Dendritic cell treated with granulocyte-macrophage colony-stimulating factor and Interleukin-4, amounts not matched to agents 40 ng/mL and 50 ng/mL, for 4 days (primary cell): ENCODE results near the gene LIPE.
A peak's percentile ranks its signal among the peaks of the same experiment; 100 is the strongest.

ENCODE experiments used
- H3K27ac Mint-ChIP-seq: one replicate; pipeline ENCODE4 v1.8.0; 2022; ENCODE audit warnings: mild to moderate bottlenecking, mixed read lengths
- H3K27me3 Mint-ChIP-seq: one replicate; pipeline ENCODE4 v1.8.0; 2022; ENCODE audit warnings: mild to moderate bottlenecking, mixed read lengths
- H3K36me3 Mint-ChIP-seq: one replicate; pipeline ENCODE4 v1.8.0; 2022; ENCODE audit warnings: low read depth, mixed read lengths
- H3K4me1 Mint-ChIP-seq: one replicate; pipeline ENCODE4 v1.8.0; 2022; ENCODE audit warnings: low read depth, mixed read lengths
- H3K4me3 Mint-ChIP-seq: one replicate; pipeline ENCODE4 v1.8.0; 2022; ENCODE audit warnings: mild to moderate bottlenecking, moderate library complexity, mixed read lengths
- H3K9me3 Mint-ChIP-seq: one replicate; pipeline ENCODE4 v1.8.0; 2022; ENCODE audit warnings: mixed read lengths
- intact Hi-C: fragments of 100-400 bp; cut with micrococcal nuclease; formaldehyde crosslinking; loops from one replicate; pipeline ENCODE4 v1.15.0; 2022

LIPE gene

DNA sequence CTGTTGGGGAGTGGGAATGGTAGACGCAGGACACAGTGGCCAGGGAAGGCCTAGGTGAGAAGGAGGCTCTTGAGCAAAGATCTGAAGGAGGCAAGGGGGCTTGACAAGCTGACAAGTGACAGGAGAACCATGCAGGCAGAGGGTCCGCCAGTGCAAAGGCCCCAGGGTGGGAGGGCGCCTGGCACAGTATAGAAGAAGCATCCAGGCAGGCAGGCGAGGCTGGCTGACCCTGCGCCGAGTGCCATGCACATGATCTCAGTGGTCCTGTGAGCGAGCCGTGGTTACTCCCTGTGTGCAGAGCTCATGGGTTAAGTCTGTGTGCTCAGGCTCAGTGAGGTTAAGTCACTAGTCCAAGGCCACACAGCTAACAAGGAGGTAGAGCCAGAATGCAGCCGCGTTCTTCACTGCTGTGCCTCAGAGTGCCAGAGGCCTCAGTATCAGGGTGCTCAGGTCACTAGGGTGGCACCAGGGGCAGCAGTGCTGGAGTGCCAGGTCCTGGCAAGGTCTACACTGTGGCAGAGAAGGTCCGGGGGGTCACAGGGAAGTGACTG lies 52.3 kb downstream of the LIPE start:
- Mint-ChIP-seq H3K4me3 (no peak overlapping the region), H3K36me3 (peaks cover 22% of the 10 kb centered on the region), H3K27ac (no peak overlapping the region), H3K27me3 (peaks cover 16% of the 10 kb centered on the region), H3K4me1 (peaks cover 22% of the 10 kb centered on the region), H3K9me3 (no peaks in the 10 kb centered on the region)
- intact Hi-C loops: no loop called here

DNA sequence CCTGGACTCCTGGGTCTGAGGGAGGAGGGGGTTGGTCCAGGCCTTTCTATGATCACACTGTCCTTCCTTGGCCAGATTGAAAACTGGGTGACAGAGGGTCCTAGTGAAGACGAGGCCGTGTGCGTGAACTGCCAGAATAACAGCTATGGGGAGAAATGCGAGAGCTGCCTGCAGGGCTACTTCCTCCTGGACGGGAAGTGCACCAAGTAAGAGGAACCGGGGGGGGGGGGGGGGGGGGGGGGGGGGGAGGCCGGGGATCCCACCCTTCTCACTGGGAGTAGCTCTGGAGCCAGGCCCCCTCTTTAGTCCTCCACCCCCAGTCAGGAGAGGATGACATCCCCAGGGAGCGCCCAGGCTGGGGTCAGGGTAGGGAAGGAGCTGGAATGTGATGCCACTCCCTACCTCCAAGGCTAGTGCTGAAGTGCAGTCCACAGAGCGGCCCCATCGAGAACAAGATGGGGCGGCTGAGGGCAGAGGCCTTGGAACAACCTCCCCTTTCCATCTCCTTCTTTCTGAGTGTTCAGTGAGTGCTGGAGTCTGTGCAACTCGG lies 56.5 kb downstream of the LIPE start:
- peaks cover 26% of the 10 kb centered on the region for H3K4me1 Mint-ChIP-seq
- peaks cover 25% of the 10 kb centered on the region for H3K36me3 Mint-ChIP-seq
- H3K9me3 Mint-ChIP-seq: no peaks in the 10 kb centered on the region
- peak overlapping the region; percentile 67 for H3K27ac Mint-ChIP-seq
- H3K4me3 Mint-ChIP-seq: peak overlapping the region; percentile 72
- no peaks in the 10 kb centered on the region for H3K27me3 Mint-ChIP-seq
- intact Hi-C loops: no loop called here

DNA sequence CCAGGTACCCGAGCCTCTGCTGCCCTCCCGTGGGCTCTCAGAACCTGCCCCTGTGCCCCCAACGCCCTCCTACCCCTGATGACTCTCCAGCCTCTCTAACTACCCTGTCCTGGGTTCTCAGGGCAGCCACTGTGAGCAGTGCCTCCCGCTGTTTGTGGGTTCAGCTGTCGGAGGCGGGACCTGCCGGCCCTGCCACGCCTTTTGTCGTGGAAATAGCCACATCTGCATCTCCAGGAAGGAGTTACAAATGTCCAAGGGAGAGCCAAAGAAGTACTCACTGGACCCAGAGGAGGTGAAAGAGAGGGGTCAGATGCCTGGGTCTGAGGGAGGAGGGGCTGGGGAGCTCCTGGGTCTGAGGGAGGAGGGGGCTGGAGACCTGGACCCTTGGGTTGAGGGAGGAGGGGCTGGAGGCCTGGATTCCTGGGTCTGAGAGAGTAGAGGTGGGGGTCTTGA lies 57.1 kb downstream of the LIPE start:
- peaks cover 29% of the 10 kb centered on the region for H3K4me1 Mint-ChIP-seq
- H3K27ac Mint-ChIP-seq: peak overlapping the region; percentile 67
- H3K27me3 Mint-ChIP-seq: no peaks in the 10 kb centered on the region
- H3K9me3 Mint-ChIP-seq: no peaks in the 10 kb centered on the region
- peak overlapping the region; percentile 72 for H3K4me3 Mint-ChIP-seq
- peaks cover 19% of the 10 kb centered on the region for H3K36me3 Mint-ChIP-seq
- intact Hi-C loops: no loop called here

DNA sequence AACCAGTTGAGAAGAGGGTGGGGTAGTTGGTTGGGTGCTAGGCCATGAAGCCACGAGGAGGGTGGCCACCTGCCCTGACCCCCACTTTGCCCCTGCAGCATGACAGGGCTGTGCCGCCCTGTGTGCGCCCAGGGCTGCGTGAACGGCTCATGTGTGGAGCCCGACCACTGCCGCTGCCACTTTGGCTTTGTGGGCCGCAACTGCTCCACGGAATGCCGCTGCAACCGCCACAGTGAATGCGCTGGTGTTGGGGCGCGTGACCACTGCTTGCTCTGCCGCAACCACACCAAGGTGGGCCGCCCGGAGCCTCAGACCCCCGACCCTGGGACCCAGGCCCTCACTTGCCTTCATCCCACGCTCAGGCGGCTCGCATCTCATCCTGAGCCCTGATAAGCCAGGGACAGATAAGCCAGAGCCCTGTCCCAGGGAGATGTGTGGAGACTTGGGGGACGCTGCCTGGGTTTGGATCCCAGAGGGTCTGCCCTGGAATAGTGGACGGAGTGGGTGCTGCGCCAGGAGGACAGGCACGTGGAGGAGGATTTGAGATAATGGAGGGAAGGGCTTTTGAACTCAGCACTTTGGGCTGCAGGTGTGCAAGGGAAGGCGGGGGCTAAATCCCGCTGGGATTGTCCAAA lies 57.6 kb downstream of the LIPE start:
- H3K4me1 Mint-ChIP-seq: peaks cover 32% of the 10 kb centered on the region

DNA sequence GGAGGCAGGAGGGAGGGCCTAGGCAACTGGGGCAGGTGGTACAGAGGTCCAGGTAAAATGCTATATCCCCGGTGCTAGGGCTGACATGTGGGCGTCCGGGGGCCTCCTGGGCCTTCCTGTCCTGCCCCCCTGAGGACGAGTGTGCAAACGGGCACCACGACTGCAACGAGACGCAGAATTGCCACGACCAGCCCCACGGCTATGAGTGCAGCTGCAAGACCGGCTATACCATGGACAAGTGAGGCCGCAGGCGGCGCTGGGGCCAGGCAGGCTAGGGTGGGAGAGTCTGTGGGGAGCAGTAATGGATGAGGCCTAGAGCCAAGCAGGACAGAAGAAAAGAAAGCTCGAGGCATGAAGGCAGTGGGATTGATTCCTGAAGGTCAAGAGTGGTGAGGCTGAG lies 58.4 kb downstream of the LIPE start:
- H3K27ac Mint-ChIP-seq: no peak overlapping the region
- no peaks in the 10 kb centered on the region for H3K27me3 Mint-ChIP-seq
- H3K4me3 Mint-ChIP-seq: no peak overlapping the region
- intact Hi-C loops: no loop called here
- peaks cover 7% of the 10 kb centered on the region for H3K9me3 Mint-ChIP-seq
- peaks cover 40% of the 10 kb centered on the region for H3K4me1 Mint-ChIP-seq
- peaks cover 19% of the 10 kb centered on the region for H3K36me3 Mint-ChIP-seq

More for the DNA sequence above, 57.6 kb downstream of the LIPE start:
- H3K36me3 Mint-ChIP-seq: peaks cover 14% of the 10 kb centered on the region
- peak overlapping the region; percentile 67 for H3K27ac Mint-ChIP-seq
- no peaks in the 10 kb centered on the region for H3K9me3 Mint-ChIP-seq
- H3K4me3 Mint-ChIP-seq: no peak overlapping the region
- intact Hi-C loops: no loop called here
- no peaks in the 10 kb centered on the region for H3K27me3 Mint-ChIP-seq

DNA sequence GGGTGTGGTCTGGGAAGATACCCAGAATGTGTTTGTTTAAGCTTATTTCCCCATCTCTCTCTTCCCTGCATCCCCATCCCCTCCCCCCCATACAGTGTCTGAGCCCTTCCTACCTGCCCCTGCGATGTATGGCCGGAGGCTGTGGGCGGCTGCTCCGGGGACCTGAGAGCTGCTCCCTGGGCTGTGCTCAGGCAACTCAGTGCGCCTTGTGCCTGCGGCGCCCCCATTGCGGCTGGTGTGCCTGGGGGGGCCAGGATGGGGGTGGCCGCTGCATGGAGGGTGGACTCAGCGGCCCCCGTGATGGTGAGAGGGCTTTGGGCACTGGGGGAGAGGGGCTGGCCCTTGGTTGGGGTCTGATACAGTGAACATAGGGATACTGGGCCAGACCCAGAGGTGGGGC lies 58.8 kb downstream of the LIPE start:
- Mint-ChIP-seq H3K9me3 (peaks cover 7% of the 10 kb centered on the region), H3K4me3 (no peak overlapping the region), H3K27me3 (no peaks in the 10 kb centered on the region), H3K4me1 (peaks cover 44% of the 10 kb centered on the region), H3K36me3 (peaks cover 23% of the 10 kb centered on the region), H3K27ac (no peak overlapping the region)
- intact Hi-C loops: no loop called here

DNA sequence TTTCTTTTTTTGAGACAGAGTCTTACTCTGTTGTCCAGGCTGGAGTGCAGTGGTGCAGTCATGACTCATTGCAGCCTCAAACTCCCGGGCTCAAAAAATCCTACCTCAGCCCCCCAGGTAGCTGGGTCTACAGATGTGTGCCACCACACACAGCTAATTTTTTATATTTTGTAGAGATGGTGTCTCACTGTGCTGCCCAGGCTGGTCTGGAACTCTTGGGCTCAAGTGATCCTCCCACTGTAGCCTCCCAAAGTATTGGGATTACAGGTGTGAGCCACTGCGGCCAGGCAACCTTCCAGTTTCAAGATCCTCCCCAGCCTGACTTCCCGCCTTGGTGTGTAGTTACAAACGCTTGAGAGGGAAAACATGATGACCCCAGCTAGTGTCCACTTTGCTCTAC lies 59.3 kb downstream of the LIPE start:
- Mint-ChIP-seq H3K27ac (no peak overlapping the region), H3K9me3 (peaks cover 7% of the 10 kb centered on the region), H3K4me1 (peaks cover 48% of the 10 kb centered on the region), H3K4me3 (no peak overlapping the region), H3K27me3 (no peaks in the 10 kb centered on the region), H3K36me3 (peaks cover 27% of the 10 kb centered on the region)
- intact Hi-C loops: no loop called here

DNA sequence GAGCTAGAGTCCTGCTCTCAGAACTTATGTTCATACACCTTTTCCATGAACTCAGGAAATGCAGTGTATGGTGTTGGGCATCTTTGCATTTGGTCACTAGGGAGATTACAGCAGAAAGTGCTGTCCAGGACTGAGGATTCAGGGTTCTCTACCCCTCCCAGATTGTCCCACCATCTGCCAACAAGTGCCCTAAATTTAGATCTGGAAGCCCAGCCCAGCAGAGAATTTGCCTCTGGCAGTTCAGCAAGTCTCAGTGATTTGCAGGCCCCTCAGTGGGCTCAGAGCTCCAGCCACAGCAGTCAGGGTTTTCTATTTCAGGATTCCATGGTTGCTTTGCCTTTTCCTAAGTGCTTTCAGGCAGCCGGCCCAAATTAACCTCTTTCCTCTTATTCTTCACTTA lies 60.5 kb downstream of the LIPE start:
- Mint-ChIP-seq H3K27ac (no peak overlapping the region), H3K9me3 (peaks cover 7% of the 10 kb centered on the region), H3K4me3 (no peak overlapping the region), H3K36me3 (peaks cover 36% of the 10 kb centered on the region), H3K4me1 (peaks cover 41% of the 10 kb centered on the region), H3K27me3 (no peaks in the 10 kb centered on the region)
- intact Hi-C loops: no loop called here

DNA sequence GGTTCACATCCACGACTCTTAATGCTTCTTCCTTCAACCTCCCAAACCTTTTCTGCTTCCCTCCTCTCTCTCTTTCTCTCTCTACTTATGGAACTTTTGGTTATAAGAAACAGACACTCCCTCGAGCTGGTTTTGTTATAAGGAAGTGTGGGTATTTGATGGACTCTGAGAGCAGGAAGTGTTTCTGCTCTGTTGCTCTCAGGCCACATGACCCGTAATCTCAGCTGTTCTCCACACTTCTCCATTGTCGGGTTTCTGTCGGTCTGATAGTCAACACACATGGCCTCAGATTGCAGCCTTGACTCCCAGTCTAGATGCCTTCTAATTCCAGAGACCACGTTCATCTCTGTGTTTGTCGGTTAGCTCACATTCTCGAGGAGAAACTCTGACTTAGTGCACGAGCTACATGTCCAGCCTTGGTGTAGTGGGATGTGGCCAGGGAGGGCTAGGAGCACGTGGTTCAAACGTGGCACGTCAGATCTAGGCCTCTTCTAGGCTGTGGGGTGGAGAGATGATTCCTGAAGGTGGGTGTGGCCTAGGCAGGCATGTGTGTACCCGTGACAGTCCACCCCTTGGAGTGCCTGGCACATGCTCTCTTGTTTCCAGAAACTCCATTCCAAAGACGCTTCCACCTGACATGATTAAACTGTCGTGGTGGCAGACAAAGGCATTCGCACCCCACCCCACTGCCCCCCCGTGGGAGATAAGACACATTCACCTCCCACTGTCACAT lies 63.4 kb downstream of the LIPE start:
- H3K4me3 Mint-ChIP-seq: no peak overlapping the region
- peaks cover 23% of the 10 kb centered on the region for H3K4me1 Mint-ChIP-seq
- intact Hi-C loops: no loop called here
- H3K36me3 Mint-ChIP-seq: peaks cover 55% of the 10 kb centered on the region
- H3K27ac Mint-ChIP-seq: peak overlapping the region; percentile 83
- peaks cover 7% of the 10 kb centered on the region for H3K9me3 Mint-ChIP-seq
- H3K27me3 Mint-ChIP-seq: no peaks in the 10 kb centered on the region

DNA sequence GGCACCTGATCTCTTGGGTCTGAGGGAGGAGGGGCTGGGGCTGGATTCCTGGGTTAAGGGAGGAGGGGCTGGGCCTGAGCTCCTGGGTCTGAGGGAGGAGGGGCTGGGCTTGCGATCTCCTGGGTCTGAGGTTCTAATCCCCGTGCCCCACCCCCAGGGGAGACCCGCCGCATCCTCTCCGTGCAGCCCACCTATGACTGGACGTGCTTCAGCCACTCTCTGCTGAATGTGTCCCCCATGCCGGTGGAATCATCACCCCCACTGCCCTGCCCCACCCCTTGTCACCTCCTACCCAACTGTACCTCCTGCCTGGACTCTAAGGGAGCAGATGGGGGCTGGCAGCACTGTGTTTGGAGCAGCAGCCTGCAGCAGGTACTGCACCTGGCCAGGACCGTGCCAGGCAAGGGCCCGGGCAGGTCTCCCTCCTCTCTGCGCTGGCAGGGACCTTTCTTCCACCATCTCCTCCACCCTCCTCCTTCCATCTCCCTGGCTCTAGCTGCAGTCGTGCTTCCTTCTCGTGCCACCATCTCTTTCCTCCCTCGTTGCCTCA lies 64.2 kb downstream of the LIPE start:
- H3K27me3 Mint-ChIP-seq: no peaks in the 10 kb centered on the region
- no peak overlapping the region for H3K4me3 Mint-ChIP-seq
- H3K36me3 Mint-ChIP-seq: peaks cover 57% of the 10 kb centered on the region
- peaks cover 23% of the 10 kb centered on the region for H3K4me1 Mint-ChIP-seq
- H3K9me3 Mint-ChIP-seq: peaks cover 7% of the 10 kb centered on the region
- H3K27ac Mint-ChIP-seq: peak overlapping the region; percentile 83
- intact Hi-C loops: no loop called here

DNA sequence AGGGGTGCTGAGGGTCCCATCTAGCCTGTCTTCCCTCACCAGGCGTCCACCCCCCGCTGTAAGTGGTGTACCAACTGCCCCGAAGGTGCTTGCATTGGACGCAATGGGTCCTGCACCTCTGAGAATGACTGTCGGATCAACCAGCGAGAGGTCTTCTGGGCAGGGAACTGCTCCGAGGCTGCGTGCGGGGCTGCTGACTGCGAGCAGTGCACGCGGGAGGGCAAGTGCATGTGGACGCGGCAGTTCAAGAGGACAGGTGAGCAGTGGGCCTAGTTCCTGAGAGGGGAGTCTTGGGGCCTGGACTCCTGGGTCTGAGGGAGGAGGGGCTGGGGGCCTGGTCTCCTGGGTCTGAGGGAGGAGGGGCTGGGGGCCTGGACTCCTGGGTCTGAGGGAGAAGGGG lies 64.8 kb downstream of the LIPE start:
- peaks cover 64% of the 10 kb centered on the region for H3K36me3 Mint-ChIP-seq
- peaks cover 7% of the 10 kb centered on the region for H3K9me3 Mint-ChIP-seq
- no peak overlapping the region for H3K27ac Mint-ChIP-seq
- no peak overlapping the region for H3K4me3 Mint-ChIP-seq
- intact Hi-C loops: no loop called here
- no peaks in the 10 kb centered on the region for H3K27me3 Mint-ChIP-seq
- peaks cover 23% of the 10 kb centered on the region for H3K4me1 Mint-ChIP-seq

DNA sequence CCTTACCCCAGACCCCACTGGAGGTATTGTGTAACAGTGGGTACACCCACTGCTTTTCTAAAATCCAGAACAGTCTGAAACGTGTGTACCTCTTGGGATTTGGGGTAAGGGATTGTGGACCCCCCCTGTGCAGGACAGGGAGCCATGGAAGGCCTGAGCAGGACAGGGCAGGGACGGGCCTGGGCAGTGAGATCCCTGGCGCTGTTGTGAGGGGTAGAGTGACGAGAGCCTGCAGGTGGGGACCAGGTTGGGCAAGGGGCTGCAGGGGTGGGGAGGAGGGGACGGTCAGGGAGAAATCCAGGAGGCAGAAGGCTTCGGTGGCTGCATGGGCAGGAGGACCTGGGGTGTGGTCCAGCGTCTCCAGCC lies 65.7 kb downstream of the LIPE start:
- Mint-ChIP-seq H3K27ac (no peak overlapping the region), H3K4me1 (peaks cover 23% of the 10 kb centered on the region), H3K9me3 (peaks cover 7% of the 10 kb centered on the region), H3K4me3 (no peak overlapping the region), H3K27me3 (no peaks in the 10 kb centered on the region), H3K36me3 (peaks cover 71% of the 10 kb centered on the region)
- intact Hi-C loops: no loop called here

DNA sequence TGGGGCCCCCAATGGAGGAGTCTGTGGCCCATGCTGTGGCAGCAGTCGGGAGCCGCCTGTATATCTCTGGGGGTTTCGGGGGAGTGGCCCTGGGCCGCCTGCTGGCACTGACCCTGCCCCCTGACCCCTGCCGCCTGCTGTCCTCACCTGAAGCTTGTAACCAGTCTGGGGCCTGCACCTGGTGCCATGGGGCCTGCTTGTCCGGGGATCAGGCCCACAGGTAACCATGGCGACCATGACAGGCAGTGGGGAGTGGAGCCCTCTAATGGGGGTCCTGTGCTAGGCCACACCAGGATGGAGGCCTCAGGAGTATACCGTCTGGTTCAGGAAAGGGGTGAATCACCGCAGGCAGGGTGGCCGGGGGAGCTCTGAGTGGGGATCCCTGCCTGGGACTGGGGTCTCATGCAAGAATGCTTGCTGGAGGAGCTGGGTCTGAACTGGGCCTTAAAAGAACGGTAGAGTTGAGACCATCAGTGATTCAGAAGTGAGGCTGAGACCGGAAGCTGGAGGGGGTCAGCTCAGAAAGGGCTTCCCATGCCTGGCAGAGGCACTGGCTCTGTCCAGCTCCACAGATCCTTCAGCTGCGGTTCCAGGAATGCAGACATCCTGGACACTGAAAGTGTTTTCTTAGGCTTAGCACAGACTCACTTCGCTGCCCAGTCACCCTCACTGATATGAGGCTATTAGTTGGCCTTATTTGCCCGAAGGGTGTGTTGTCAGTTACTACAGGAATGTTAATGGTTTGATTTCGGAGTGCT lies 66.2 kb downstream of the LIPE start:
- peaks cover 76% of the 10 kb centered on the region for H3K36me3 Mint-ChIP-seq
- H3K27me3 Mint-ChIP-seq: no peaks in the 10 kb centered on the region
- peaks cover 23% of the 10 kb centered on the region for H3K4me1 Mint-ChIP-seq
- intact Hi-C loops: no loop called here
- no peak overlapping the region for H3K4me3 Mint-ChIP-seq
- peaks cover 7% of the 10 kb centered on the region for H3K9me3 Mint-ChIP-seq
- H3K27ac Mint-ChIP-seq: no peak overlapping the region
